Ishikawa (cell line): ENCODE results near the gene RGS6.

Experiments used
- CEBPB ChIP-seq: IDR thresholded peaks from 2 replicates; pipeline ENCODE4 v1.6.1; 2012
- CREB1 ChIP-seq: IDR thresholded peaks from 2 replicates; pipeline ENCODE4 v1.6.1; 2012; ENCODE audit warnings: low read depth
- EGR1 ChIP-seq: IDR thresholded peaks from 2 replicates; pipeline ENCODE4 v1.6.1; 2012
- EP300 ChIP-seq: IDR thresholded peaks from 2 replicates; pipeline ENCODE4 v1.6.1; 2012; ENCODE audit warnings: borderline replicate concordance
- FOXM1 ChIP-seq: IDR thresholded peaks from 2 replicates; pipeline ENCODE4 v1.6.1; 2012; ENCODE audit warnings: low read depth, borderline replicate concordance
- MAX ChIP-seq: IDR thresholded peaks from 2 replicates; pipeline ENCODE4 v1.6.1; 2012
- NFIC ChIP-seq: IDR thresholded peaks from 2 replicates; pipeline ENCODE4 v1.6.1; 2012
- TAF1 ChIP-seq: IDR thresholded peaks from 2 replicates; pipeline ENCODE4 v1.6.1; 2012; ENCODE audit warnings: low read depth, mild to moderate bottlenecking
- USF1 ChIP-seq: IDR thresholded peaks from 2 replicates; pipeline ENCODE4 v1.6.1; 2012

GRCh38 chr14:71885301-71885700 is 46.9 kb upstream of the RGS6 start:
- TF ChIP-seq NFIC (no peak), FOXM1 (no peak), MAX (no peak), TAF1 (no peak), CREB1 (no peak), USF1 (no peak), CEBPB (no peak), EGR1 (no peak), EP300 (no peak)
